Skin of body (tissue), 2 donors: ENCODE measurements around the gene NPAS3. TPM values are rescaled to one million over a fixed set of nuclear protein-coding genes. Genes with fewer than 3 reads are reported as not detected.

Source experiments
- DNase-seq: peaks from one replicate; lab custom pipeline; 2025; lab: John Stamatoyannopoulos, UW
- total RNA-seq: library from RNA; depleted of rRNA; stranded (reverse); fragments of >200 nt; gene quantifications from one replicate; pipeline ENCODE4 v1.2.3, GENCODE V29; 2014

NPAS3 gene
- total RNA-seq, 1 donor from 2014 or later, result 3.8 TPM

DNA sequence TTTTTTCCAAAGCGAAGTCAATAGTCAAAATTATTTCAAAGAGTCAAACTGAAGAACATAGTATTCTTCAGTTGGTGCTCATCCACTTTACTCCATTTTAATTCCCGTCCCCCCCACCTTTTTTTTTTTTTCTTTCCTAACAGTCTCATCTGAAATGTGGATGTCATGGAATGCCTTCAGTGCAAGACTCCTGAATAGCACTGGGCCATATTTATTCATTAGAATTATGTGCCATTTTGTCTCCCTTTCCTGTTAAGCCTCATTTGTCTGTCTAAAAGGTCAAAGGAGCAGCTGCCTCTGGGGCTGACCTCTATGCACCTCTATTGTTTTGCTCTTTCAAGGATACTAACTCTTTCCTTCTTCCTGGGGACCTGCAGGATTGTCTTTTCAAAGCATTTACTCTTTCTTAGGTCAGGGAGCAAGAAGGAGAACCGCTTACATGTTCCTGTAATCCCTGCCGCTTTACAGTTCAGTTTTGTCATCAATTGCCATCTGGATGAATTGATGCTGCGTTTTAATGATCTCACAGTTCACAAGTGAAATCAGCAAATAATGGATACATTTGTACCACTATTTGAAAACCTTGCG lies 310.6 kb downstream of the NPAS3 start:
- DNase-seq, result no peak

- no peak for DNase-seq
These were observed 312.3 kb downstream of the NPAS3 start for GRCh38 chr14:33250963-33251362.

DNA sequence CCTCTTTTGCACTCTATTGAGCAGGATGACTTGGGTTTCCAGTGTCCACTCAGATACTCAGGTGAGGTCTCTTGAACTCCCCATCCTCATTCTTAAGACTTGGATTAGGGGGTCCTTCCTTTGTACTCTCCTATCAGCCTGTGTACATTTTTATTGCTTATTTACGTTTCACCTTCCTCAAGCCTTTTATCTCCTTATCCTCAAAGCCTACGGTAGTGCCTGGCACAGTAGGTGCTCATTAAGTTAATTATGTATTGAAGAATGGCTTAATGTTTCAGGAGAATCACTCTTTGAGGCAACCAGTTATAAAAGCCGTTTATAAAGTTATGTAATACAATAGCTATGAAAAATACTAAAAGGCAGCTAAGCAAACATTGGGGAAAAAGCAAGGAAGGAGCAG lies 315.7 kb downstream of the NPAS3 start:
- DNase-seq, result no peak

- DNase-seq, result peak; percentile 68
These were observed 316.2 kb downstream of the NPAS3 start for GRCh38 chr14:33254861-33255395.

DNA sequence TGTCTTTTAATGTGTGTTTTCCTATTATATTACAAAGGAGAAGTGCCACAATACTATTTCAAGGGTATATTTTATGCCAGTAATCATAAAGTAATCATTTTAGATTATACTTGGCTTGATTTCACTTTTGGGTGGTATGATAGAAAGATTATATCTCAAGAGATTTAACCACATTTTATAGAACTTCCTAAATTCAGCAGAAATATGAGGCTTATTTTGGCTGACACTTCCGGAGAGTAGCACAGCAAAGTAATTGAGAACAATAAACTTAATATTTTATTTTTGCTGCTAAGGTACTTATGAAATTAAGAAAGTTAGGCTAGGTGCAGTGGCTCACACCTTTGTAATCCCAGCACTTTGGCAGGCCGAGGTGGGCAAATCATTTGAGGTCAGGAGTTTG lies 319.1 kb downstream of the NPAS3 start:
- no peak for DNase-seq

GRCh38 chr14:33259764-33260163 lies 321.1 kb downstream of the NPAS3 start:
- DNase-seq, result no peak

GRCh38 chr14:33271216-33271615 lies 332.5 kb downstream of the NPAS3 start:
- no peak for DNase-seq

GRCh38 chr14:33271891-33272290 lies 333.2 kb downstream of the NPAS3 start:
- no peak for DNase-seq

GRCh38 chr14:33273978-33274377 lies 335.3 kb downstream of the NPAS3 start:
- no peak for DNase-seq

GRCh38 chr14:33275879-33276278 lies 337.2 kb downstream of the NPAS3 start:
- no peak for DNase-seq

DNA sequence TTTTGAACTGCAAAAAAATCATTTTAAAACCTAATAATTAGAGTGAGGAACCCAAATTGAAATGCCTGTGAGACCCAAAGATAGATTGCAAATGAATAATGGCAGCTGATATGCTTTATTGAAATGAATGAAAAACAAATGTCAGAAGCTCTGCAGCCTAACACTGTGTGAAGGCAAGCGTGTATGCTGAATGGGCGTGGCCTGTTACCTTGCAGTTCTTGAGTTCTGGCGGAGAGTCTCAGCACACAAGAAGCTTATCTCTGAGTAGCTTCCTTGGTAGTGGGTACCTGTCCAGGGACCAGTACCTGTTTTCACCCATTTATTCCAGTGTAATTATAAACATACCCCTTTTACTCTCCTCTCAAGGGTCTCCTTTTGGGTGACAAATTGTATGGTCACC lies 341.2 kb downstream of the NPAS3 start:
- DNase-seq, result no peak

GRCh38 chr14:33280646-33281045 lies 342.0 kb downstream of the NPAS3 start:
- no peak for DNase-seq

- no peak for DNase-seq
These were observed 343.9 kb downstream of the NPAS3 start for GRCh38 chr14:33282331-33283230.

DNA sequence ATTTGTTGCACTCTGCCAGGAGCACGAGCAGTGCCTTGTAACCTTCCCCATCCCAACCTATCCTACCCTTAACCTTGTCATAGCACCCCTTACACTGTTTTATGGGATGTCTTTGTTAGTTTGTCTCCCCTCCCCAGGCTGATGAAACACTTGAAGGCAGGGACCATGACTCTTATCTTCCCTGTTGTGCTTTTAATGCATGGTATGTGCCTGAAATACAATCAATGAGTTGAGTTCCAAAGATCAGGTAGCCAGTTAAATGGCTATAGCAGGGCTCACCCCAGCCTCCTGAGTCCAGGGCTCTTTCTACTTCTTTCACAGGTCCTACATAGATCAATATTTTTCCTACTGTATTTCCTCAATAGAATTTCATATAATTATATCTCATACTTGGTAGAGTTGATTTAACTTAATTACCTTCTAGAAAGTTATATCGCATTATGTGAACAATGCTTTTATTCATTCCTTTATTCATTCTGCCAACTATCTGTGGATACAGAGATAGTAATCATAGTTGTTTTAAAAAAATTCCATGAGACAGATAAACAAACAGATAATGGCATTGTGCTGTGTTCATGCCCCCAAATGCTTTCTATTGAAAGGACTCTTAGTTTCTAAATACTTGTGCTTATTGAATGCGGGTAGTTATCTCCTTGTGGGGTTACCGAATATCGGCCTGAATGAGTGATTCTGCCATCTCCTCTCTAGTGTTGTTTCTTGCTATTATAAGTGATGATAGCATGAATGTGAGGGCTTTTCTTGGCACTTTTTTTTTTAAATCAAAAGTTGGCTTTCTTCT lies 347.4 kb downstream of the NPAS3 start:
- no peak for DNase-seq

DNA sequence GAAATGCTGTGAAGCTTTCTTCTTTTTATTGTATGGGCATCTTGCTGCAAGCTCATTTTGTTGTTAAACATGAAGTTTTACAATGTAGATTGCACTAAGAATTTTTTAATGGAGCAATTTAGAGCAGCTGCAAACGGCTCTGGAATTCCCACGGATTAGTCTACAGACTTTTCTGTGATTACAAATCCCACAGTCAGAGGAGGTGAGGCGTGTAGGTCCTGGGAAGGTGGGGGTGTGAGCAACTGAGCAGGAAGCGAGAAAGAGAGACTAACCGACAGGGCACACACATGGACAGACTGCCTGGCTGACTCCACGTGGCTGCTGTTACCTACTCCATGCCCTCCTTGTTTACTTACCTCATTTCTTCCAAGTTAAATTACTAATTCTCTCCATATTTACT lies 348.5 kb downstream of the NPAS3 start:
- DNase-seq, result no peak

GRCh38 chr14:33290641-33291040 lies 352.0 kb downstream of the NPAS3 start:
- DNase-seq, result no peak

DNA sequence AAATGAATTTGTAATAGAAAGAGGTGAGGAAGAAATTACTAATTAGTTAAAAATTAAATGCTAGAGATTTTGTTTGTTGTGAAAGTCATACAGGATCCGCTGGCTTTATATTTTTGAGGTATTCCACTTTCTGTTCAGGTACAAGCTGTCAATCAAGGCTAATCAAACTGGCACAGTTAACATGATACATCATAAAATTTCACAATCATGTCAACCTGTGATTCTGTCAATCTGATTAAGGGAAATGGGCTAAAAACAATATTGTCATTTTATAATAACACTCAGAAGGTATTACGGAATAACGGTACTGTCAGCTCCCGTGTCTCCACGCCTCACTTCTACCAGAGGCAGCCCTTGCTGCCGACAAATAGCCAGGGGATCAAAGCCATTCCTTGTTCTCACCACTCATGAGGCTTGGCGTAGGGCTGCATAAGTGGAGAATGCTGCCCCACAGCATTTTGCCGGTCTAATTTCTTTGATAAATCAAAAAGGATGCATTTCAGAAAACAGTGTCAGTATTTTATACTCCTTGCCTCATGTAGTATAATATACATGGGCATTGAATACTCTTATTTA lies 352.9 kb downstream of the NPAS3 start:
- no peak for DNase-seq

- no peak for DNase-seq
These were observed 355.7 kb downstream of the NPAS3 start for GRCh38 chr14:33294419-33294818.

- DNase-seq, result no peak
These were observed 358.9 kb downstream of the NPAS3 start for GRCh38 chr14:33297565-33297964.

- peak; percentile 92 for DNase-seq
These were observed 369.1 kb downstream of the NPAS3 start for GRCh38 chr14:33307691-33308251.

GRCh38 chr14:33309106-33309505 lies 370.4 kb downstream of the NPAS3 start:
- DNase-seq, result no peak
